IMR-90 (cell line): ENCODE results near the gene CNDP2. TPM values are rescaled to one million over a fixed set of nuclear protein-coding genes. Genes with fewer than 3 reads are reported as not detected.

Experiments used
- ATAC-seq: fragments of 200-7000 bp; cut with Tn5 transposase; 2 replicates; pipeline ENCODE4 v1.9.1; 2020; ENCODE audit warnings: low read depth, mild to moderate bottlenecking, moderate library complexity
- BruUV-seq: library from RNA; stranded (reverse); fragments of 400-500 nt; replicated peaks from 2 replicates; lab custom pipeline; 2021; lab: Mats Ljungman, UMichigan
- CTCF ChIA-PET: fragments of 300-600 bp; formaldehyde crosslinking; extraction: SDS; loops from one replicate; lab custom pipeline; 2021; ENCODE audit warnings: antibody characterized with exemption; lab: Yijun Ruan, JAX
- POLR2A ChIA-PET: fragments of 300-600 bp; sonication (Branson Sonifier 250); formaldehyde crosslinking; loops from one replicate; lab custom pipeline; 2022; ENCODE audit warnings: antibody characterized with exemption; ENCODE audit not compliant: unreplicated experiment; lab: Charles Lee
- DNase-seq: peaks from one replicate; pipeline ENCODE4 v3.0.0; 2013
- H2AFZ ChIP-seq: replicated peaks from 2 replicates; pipeline ENCODE3; 2013; ENCODE audit warnings: low read length, mild to moderate bottlenecking; ENCODE audit not compliant: poor library complexity
- H2AK5ac ChIP-seq: 2 replicates; pipeline ENCODE4 v1.6.1; 2013; ENCODE audit warnings: low read depth, low read length, inconsistent platforms
- H2AK9ac ChIP-seq: replicated peaks from 2 replicates; pipeline ENCODE3; 2013; ENCODE audit warnings: mild to moderate bottlenecking, low read depth, low read length, moderate library complexity; ENCODE audit not compliant: poor library complexity
- H2BK120ac ChIP-seq: 2 replicates; pipeline ENCODE4 v1.6.1; 2013; ENCODE audit warnings: low read depth, low read length, inconsistent platforms
- H2BK15ac ChIP-seq: 3 replicates; pipeline ENCODE4 v1.6.1; 2013; ENCODE audit warnings: low read depth, low read length, inconsistent platforms
- H2BK20ac ChIP-seq: 2 replicates; pipeline ENCODE4 v1.6.1; 2013; ENCODE audit warnings: low read depth, mild to moderate bottlenecking, inconsistent platforms, low read length, moderate library complexity
- H2BK5ac ChIP-seq: 2 replicates; pipeline ENCODE4 v1.6.1; 2013; ENCODE audit warnings: mild to moderate bottlenecking, low read depth, low read length, inconsistent platforms; ENCODE audit not compliant: poor library complexity, severe bottlenecking
- H3K14ac ChIP-seq: replicated peaks from 2 replicates; pipeline ENCODE4 v1.6.1; 2013; ENCODE audit warnings: low read depth, low read length, inconsistent platforms
- H3K18ac ChIP-seq: 2 replicates; pipeline ENCODE4 v1.6.1; 2013; ENCODE audit warnings: low read depth, low read length, control low read depth
- H3K23ac ChIP-seq: 2 replicates; pipeline ENCODE4 v1.6.1; 2013; ENCODE audit warnings: low read depth, low read length, inconsistent platforms
- H3K27ac ChIP-seq: 2 replicates; pipeline ENCODE4 v1.5.1; 2013; ENCODE audit warnings: mild to moderate bottlenecking, control low read depth, low read length; ENCODE audit not compliant: insufficient read depth
- H3K27me3 ChIP-seq: 2 replicates; pipeline ENCODE4 v1.6.1; 2013; ENCODE audit warnings: low read length; ENCODE audit not compliant: control insufficient read depth, insufficient read depth
- H3K36me3 ChIP-seq: 2 replicates; pipeline ENCODE4 v1.6.1; 2013; ENCODE audit warnings: low read length, mixed read lengths; ENCODE audit not compliant: control insufficient read depth, insufficient read depth
- H3K4ac ChIP-seq: 2 replicates; pipeline ENCODE4 v1.6.1; 2013; ENCODE audit warnings: low read depth, low read length, inconsistent platforms
- H3K4me1 ChIP-seq: 2 replicates; pipeline ENCODE4 v1.6.1; 2013; ENCODE audit warnings: low read length, mixed read lengths; ENCODE audit not compliant: control insufficient read depth, insufficient read depth
- H3K4me2 ChIP-seq: 2 replicates; pipeline ENCODE4 v1.6.1; 2013; ENCODE audit warnings: low read depth, mild to moderate bottlenecking, control low read depth, low read length, moderate library complexity
- H3K4me3 ChIP-seq: 2 replicates; pipeline ENCODE4 v1.5.1; 2013; ENCODE audit warnings: low read depth, mild to moderate bottlenecking, control low read depth, low read length, moderate library complexity; ENCODE audit not compliant: insufficient read depth
- H3K56ac ChIP-seq: 2 replicates; pipeline ENCODE4 v1.6.1; 2013; ENCODE audit warnings: low read length, inconsistent platforms; ENCODE audit not compliant: insufficient read depth; ENCODE audit errors: extremely low read depth
- H3K79me1 ChIP-seq, 2 experiments: 2 replicates each; pipeline ENCODE4 v1.6.1; 2013; ENCODE audit warnings: low read length in 2 of 2, inconsistent platforms in 1 of 2, low read depth in 1 of 2
- H3K9ac ChIP-seq: 2 replicates; pipeline ENCODE4 v1.6.1; 2013; ENCODE audit warnings: low read depth, low read length, control low read depth
- H3K9me1 ChIP-seq: 2 replicates; pipeline ENCODE4 v1.6.1; 2013; ENCODE audit warnings: low read length, inconsistent platforms; ENCODE audit not compliant: insufficient read depth
- H3K9me3 ChIP-seq: 2 replicates; pipeline ENCODE4 v1.6.1; 2013; ENCODE audit warnings: low read length; ENCODE audit not compliant: control insufficient read depth, insufficient read depth
- H4K20me1 ChIP-seq: 2 replicates; pipeline ENCODE4 v1.6.1; 2013; ENCODE audit warnings: low read length, inconsistent platforms; ENCODE audit not compliant: insufficient read depth
- H4K5ac ChIP-seq: 2 replicates; pipeline ENCODE4 v1.6.1; 2013; ENCODE audit warnings: mild to moderate bottlenecking, low read depth, low read length, control low read depth
- H4K8ac ChIP-seq, 2 experiments: 2 replicates each; pipeline ENCODE4 v1.6.1; 2013; ENCODE audit warnings: low read depth in 2 of 2, low read length in 2 of 2, control low read depth in 1 of 2, inconsistent platforms in 1 of 2
- H4K91ac ChIP-seq: 2 replicates; pipeline ENCODE4 v1.6.1; 2013; ENCODE audit warnings: low read depth, low read length, inconsistent platforms; ENCODE audit not compliant: insufficient read depth
- BHLHE40 ChIP-seq: fragments of 150-350 bp; IDR thresholded peaks from 2 replicates; pipeline ENCODE4 v1.6.1; 2016; ENCODE audit warnings: mild to moderate bottlenecking, low read depth, low read length
- CEBPB ChIP-seq: IDR thresholded peaks from 2 replicates; pipeline ENCODE4 v1.6.1; 2012; ENCODE audit warnings: low read depth, low read length, improper control_type of control experiment
- CHD1 ChIP-seq: IDR thresholded peaks from 2 replicates; pipeline ENCODE4 v1.6.1; 2012; ENCODE audit warnings: low read depth, low read length, improper control_type of control experiment
- FOS ChIP-seq: fragments of 150-350 bp; IDR thresholded peaks from 2 replicates; pipeline ENCODE4 v1.6.1; 2016; ENCODE audit warnings: low read depth, low read length
- MAFK ChIP-seq: IDR thresholded peaks from 2 replicates; pipeline ENCODE4 v1.6.1; 2012; ENCODE audit warnings: low read depth, low read length, improper control_type of control experiment
- MXI1 ChIP-seq: IDR thresholded peaks from 2 replicates; pipeline ENCODE4 v1.6.1; 2012; ENCODE audit warnings: low read depth, mild to moderate bottlenecking, low read length, moderate library complexity, borderline replicate concordance
- POLR2A ChIP-seq: IDR thresholded peaks from 2 replicates; pipeline ENCODE4 v1.6.1; 2012; ENCODE audit warnings: mild to moderate bottlenecking, low read depth, low read length
- RCOR1 ChIP-seq: IDR thresholded peaks from 2 replicates; pipeline ENCODE4 v1.6.1; 2012; ENCODE audit warnings: mild to moderate bottlenecking, low read length, improper control_type of control experiment; ENCODE audit not compliant: insufficient replicate concordance
- RFX5 ChIP-seq: IDR thresholded peaks from 2 replicates; pipeline ENCODE4 v1.8.0; 2012; ENCODE audit warnings: low read depth, mild to moderate bottlenecking, low read length, moderate library complexity
- SMC3 ChIP-seq: fragments of 150-350 bp; IDR thresholded peaks from 2 replicates; pipeline ENCODE4 v1.6.1; 2016; ENCODE audit warnings: low read depth, mild to moderate bottlenecking, antibody characterized with exemption, low read length, moderate library complexity
- WGBS, 2 experiments: methylation state at CpG; one replicate each; pipeline versions ENCODE4 v1.1.5 to v1.1.7; 2013; ENCODE audit warnings: missing lambda C conversion rate in 2 of 2; ENCODE audit not compliant: insufficient read length in 1 of 2; ENCODE audit errors: extremely low coverage in 2 of 2; 5-methylcytosine and 5-hydroxymethylcytosine counted together
- dilution Hi-C: fragments of 300-500 bp; cut with HindIII; formaldehyde crosslinking; loops from one replicate; pipeline ENCODE4 v1.14.3; 2018; ENCODE audit warnings: low sequenced_read_pairs; ENCODE audit not compliant: unreplicated experiment
- in situ Hi-C: fragments of 300-500 bp; cut with MboI; formaldehyde crosslinking; loops from 3 replicates; pipeline ENCODE4 v1.14.3; 2019; ENCODE audit warnings: low sequenced_read_pairs, inconsistent platforms, mixed read lengths
- intact Hi-C: fragments of 100-400 bp; cut with micrococcal nuclease; formaldehyde crosslinking; loops from 2 replicates; pipeline ENCODE4 v1.10.0; 2022
- polyA plus RNA-seq, 3 experiments: library from polyadenylated mRNA; depleted of rRNA; stranded (reverse); fragments of >200 nt; gene quantifications; 2 replicates each; pipeline ENCODE4 v1.2.3, GENCODE V29; 2012; ENCODE audit warnings: low replicate concordance in 1 of 3
- total RNA-seq: library from RNA; depleted of rRNA; stranded (reverse); fragments of >200 nt; gene quantifications from 2 replicates; pipeline ENCODE4 v1.2.3, GENCODE V29; 2012
- TF ChIP-seq, protein P1 (sequence below): fragments of 150-350 bp; IDR thresholded peaks from 2 replicates; pipeline ENCODE4 v1.6.1; 2017; ENCODE audit warnings: mild to moderate bottlenecking, antibody characterized with exemption, low read length, low read depth
- TF ChIP-seq, protein P2 (sequence below): conservative IDR thresholded peaks from 2 replicates; pipeline ENCODE4 v1.5.1; 2012; ENCODE audit warnings: mild to moderate bottlenecking, low read depth, low read length, improper control_type of control experiment
- TF ChIP-seq, protein P3 (sequence below): fragments of 150-350 bp; IDR thresholded peaks from 2 replicates; pipeline ENCODE4 v1.6.1; 2016; ENCODE audit warnings: low read depth, mild to moderate bottlenecking, low read length, moderate library complexity, borderline replicate concordance

The CNDP2 gene
- total and polyA plus RNA-seq, 2 of the 4 experiments (the other 2 are of a cell fraction) = 52.0 to 67.9 TPM

DNA sequence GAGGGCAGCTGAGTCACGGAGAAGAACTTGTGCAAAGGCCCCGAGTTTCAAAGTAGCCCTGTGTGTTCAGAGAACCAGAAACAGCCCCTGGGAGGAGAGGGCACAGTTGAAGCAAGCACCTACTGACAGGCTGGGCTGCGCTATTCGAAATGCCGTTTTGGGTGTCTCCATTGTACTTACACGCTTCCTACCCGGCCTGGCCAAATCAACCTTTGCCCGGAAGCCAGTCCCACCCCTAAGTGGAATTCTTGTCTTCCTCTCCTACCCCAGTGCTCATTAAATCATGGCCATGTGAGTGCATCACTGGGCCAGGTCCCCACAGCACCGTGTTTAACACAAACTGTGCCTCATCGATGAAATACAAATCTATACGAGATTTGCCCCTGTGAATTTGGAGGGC lies 45.0 kb upstream of the CNDP2 start:
- no peak overlapping the region for H2BK15ac ChIP-seq
- peaks cover 28% of the 10 kb centered on the region for H3K27me3 ChIP-seq
- no peaks in the 10 kb centered on the region for H4K20me1 ChIP-seq
- no peak overlapping the region for H3K4me2 ChIP-seq
- no peaks in the 10 kb centered on the region for H3K9me3 ChIP-seq
- no peak overlapping the region for H3K27ac ChIP-seq
- H3K9me1 ChIP-seq = no peaks in the 10 kb centered on the region
- H4K8ac ChIP-seq = no peak overlapping the region
- no peak for ATAC-seq
- in situ Hi-C loops = no loop called here
- H3K18ac ChIP-seq = no peak overlapping the region
- H4K91ac ChIP-seq = no peak overlapping the region
- no peak overlapping the region for H3K4ac ChIP-seq
- no peaks in the 10 kb centered on the region for H3K79me1 ChIP-seq
- ChIA-PET POLR2A (no interaction called here), CTCF (no interaction called here)
- no peaks in the 10 kb centered on the region for H3K4me1 ChIP-seq
- H3K36me3 ChIP-seq = no peaks in the 10 kb centered on the region
- no peak for DNase-seq
- no peak overlapping the region for H2BK5ac ChIP-seq
- BruUV-seq = no TSS peak
- no peak overlapping the region for H3K4me3 ChIP-seq
- no peak overlapping the region for H2BK20ac ChIP-seq
- H2BK120ac ChIP-seq = no peak overlapping the region
- no peak overlapping the region for H4K5ac ChIP-seq
- H2AK9ac ChIP-seq = no peak overlapping the region
- TF ChIP-seq, protein P1, sequence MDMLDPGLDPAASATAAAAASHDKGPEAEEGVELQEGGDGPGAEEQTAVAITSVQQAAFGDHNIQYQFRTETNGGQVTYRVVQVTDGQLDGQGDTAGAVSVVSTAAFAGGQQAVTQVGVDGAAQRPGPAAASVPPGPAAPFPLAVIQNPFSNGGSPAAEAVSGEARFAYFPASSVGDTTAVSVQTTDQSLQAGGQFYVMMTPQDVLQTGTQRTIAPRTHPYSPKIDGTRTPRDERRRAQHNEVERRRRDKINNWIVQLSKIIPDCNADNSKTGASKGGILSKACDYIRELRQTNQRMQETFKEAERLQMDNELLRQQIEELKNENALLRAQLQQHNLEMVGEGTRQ = no peak
- TF ChIP-seq RCOR1 = no peak
- TF ChIP-seq RFX5 = no peak
- TF ChIP-seq MXI1 = no peak
- TF ChIP-seq, protein P2, sequence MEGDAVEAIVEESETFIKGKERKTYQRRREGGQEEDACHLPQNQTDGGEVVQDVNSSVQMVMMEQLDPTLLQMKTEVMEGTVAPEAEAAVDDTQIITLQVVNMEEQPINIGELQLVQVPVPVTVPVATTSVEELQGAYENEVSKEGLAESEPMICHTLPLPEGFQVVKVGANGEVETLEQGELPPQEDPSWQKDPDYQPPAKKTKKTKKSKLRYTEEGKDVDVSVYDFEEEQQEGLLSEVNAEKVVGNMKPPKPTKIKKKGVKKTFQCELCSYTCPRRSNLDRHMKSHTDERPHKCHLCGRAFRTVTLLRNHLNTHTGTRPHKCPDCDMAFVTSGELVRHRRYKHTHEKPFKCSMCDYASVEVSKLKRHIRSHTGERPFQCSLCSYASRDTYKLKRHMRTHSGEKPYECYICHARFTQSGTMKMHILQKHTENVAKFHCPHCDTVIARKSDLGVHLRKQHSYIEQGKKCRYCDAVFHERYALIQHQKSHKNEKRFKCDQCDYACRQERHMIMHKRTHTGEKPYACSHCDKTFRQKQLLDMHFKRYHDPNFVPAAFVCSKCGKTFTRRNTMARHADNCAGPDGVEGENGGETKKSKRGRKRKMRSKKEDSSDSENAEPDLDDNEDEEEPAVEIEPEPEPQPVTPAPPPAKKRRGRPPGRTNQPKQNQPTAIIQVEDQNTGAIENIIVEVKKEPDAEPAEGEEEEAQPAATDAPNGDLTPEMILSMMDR = no peak
- TF ChIP-seq, protein P3, sequence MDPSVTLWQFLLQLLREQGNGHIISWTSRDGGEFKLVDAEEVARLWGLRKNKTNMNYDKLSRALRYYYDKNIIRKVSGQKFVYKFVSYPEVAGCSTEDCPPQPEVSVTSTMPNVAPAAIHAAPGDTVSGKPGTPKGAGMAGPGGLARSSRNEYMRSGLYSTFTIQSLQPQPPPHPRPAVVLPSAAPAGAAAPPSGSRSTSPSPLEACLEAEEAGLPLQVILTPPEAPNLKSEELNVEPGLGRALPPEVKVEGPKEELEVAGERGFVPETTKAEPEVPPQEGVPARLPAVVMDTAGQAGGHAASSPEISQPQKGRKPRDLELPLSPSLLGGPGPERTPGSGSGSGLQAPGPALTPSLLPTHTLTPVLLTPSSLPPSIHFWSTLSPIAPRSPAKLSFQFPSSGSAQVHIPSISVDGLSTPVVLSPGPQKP = no peak
- TF ChIP-seq CEBPB = no peak
- no peak for TF ChIP-seq MAFK
- TF ChIP-seq CHD1 = no peak
- TF ChIP-seq SMC3 = no peak
- no peak for TF ChIP-seq POLR2A
- TF ChIP-seq FOS = no peak
- no peak for TF ChIP-seq BHLHE40
- dilution Hi-C loops = no loop called here
- H3K56ac ChIP-seq = no peak overlapping the region
- H2AFZ ChIP-seq = no peak overlapping the region
- 71% methylated on average over 2 of the region's 11 CpGs; no CpG with 5 or more reads in 1 of the 2 experiments for WGBS, 2 experiments
- H3K9ac ChIP-seq = no peak overlapping the region
- intact Hi-C loops = no loop called here
- H3K23ac ChIP-seq = no peak overlapping the region
- H3K14ac ChIP-seq = no peak overlapping the region
- H2AK5ac ChIP-seq = no peak overlapping the region
